Measurements from ENCODE around the gene ACOT13.

DNA sequence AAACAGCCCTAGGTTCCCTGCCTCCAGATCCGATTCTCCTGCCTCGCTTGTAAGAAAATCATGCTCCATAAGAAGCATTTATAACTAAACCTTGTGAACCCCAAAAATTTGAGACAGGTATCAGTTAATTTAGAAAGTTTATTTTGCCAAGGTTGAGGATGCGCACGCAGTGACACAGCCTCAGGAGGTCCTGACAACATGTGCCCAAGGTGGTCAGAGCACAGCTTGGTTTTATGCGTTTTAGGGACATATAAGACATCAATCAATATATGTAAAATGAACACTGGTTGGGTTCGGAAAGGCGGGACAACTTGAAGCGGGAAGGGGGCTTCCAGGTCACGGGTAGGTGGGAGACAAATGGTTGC lies 2.1 kb downstream of the ACOT13 start:
- TF ChIP-seq ZFX (IDR thresholded peaks at IDR 0.05; ENCODE audit: borderline replicate concordance) = no peak
- TF ChIP-seq, protein P1, sequence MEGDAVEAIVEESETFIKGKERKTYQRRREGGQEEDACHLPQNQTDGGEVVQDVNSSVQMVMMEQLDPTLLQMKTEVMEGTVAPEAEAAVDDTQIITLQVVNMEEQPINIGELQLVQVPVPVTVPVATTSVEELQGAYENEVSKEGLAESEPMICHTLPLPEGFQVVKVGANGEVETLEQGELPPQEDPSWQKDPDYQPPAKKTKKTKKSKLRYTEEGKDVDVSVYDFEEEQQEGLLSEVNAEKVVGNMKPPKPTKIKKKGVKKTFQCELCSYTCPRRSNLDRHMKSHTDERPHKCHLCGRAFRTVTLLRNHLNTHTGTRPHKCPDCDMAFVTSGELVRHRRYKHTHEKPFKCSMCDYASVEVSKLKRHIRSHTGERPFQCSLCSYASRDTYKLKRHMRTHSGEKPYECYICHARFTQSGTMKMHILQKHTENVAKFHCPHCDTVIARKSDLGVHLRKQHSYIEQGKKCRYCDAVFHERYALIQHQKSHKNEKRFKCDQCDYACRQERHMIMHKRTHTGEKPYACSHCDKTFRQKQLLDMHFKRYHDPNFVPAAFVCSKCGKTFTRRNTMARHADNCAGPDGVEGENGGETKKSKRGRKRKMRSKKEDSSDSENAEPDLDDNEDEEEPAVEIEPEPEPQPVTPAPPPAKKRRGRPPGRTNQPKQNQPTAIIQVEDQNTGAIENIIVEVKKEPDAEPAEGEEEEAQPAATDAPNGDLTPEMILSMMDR (IDR thresholded peaks at IDR 0.05) = no peak

All from 22Rv1 (cell line).